GM21619 (cell line): ENCODE results near the gene PHLDA3.

ENCODE experiments used
- ATAC-seq: cut with Tn5 transposase; IDR thresholded peaks from one replicate; pipeline ENCODE4 v1.9.1; 2021; ENCODE audit not compliant: unreplicated experiment

Gene PHLDA3

GRCh38 chr1:201436969-201437368 is 32.0 kb downstream of the PHLDA3 start:
- no peak for ATAC-seq

GRCh38 chr1:201436393-201436792 is 32.6 kb downstream of the PHLDA3 start:
- no peak for ATAC-seq

- no peak for ATAC-seq
These were observed 34.7 kb downstream of the PHLDA3 start for GRCh38 chr1:201434266-201434665.

- ATAC-seq: no peak
These were observed 35.4 kb downstream of the PHLDA3 start for GRCh38 chr1:201433609-201434008.

GRCh38 chr1:201430776-201431175 is 38.2 kb downstream of the PHLDA3 start:
- ATAC-seq: no peak

- no peak for ATAC-seq
These were observed 39.1 kb downstream of the PHLDA3 start for GRCh38 chr1:201429736-201430501.

GRCh38 chr1:201427963-201428362 is 41.0 kb downstream of the PHLDA3 start:
- no peak for ATAC-seq

GRCh38 chr1:201426479-201427310 is 42.3 kb downstream of the PHLDA3 start:
- ATAC-seq: no peak

- ATAC-seq: no peak
These were observed 44.8 kb downstream of the PHLDA3 start for GRCh38 chr1:201424146-201424545.

- ATAC-seq: no peak
These were observed 45.3 kb downstream of the PHLDA3 start for GRCh38 chr1:201423655-201424054.

- ATAC-seq: no peak
These were observed 46.5 kb downstream of the PHLDA3 start for GRCh38 chr1:201422436-201423030.

GRCh38 chr1:201422026-201422425 is 47.0 kb downstream of the PHLDA3 start:
- no peak for ATAC-seq

GRCh38 chr1:201421041-201421440 is 47.9 kb downstream of the PHLDA3 start:
- no peak for ATAC-seq

- ATAC-seq: no peak
These were observed 48.4 kb downstream of the PHLDA3 start for GRCh38 chr1:201420608-201421002.

GRCh38 chr1:201419746-201420607 is 49.0 kb downstream of the PHLDA3 start:
- ATAC-seq: no peak

GRCh38 chr1:201419256-201419655 is 49.7 kb downstream of the PHLDA3 start:
- ATAC-seq: no peak

- no peak for ATAC-seq
These were observed 50.5 kb downstream of the PHLDA3 start for GRCh38 chr1:201418461-201418860.
